ENCODE measurements around the gene RHEB.

The RHEB gene

GRCh38 chr7:151457534-151457933, 62.2 kb downstream of the RHEB start:
- in situ Hi-C loops (cut with HindIII; ENCODE audit: low pct_ligation_motif_present, low sequenced_read_pairs) = no loop called here
- TF ChIP-seq, protein P1, sequence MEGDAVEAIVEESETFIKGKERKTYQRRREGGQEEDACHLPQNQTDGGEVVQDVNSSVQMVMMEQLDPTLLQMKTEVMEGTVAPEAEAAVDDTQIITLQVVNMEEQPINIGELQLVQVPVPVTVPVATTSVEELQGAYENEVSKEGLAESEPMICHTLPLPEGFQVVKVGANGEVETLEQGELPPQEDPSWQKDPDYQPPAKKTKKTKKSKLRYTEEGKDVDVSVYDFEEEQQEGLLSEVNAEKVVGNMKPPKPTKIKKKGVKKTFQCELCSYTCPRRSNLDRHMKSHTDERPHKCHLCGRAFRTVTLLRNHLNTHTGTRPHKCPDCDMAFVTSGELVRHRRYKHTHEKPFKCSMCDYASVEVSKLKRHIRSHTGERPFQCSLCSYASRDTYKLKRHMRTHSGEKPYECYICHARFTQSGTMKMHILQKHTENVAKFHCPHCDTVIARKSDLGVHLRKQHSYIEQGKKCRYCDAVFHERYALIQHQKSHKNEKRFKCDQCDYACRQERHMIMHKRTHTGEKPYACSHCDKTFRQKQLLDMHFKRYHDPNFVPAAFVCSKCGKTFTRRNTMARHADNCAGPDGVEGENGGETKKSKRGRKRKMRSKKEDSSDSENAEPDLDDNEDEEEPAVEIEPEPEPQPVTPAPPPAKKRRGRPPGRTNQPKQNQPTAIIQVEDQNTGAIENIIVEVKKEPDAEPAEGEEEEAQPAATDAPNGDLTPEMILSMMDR (IDR thresholded peaks at IDR 0.05; ENCODE audit: low read depth, low read length, missing control alignments) = no peak

DNA sequence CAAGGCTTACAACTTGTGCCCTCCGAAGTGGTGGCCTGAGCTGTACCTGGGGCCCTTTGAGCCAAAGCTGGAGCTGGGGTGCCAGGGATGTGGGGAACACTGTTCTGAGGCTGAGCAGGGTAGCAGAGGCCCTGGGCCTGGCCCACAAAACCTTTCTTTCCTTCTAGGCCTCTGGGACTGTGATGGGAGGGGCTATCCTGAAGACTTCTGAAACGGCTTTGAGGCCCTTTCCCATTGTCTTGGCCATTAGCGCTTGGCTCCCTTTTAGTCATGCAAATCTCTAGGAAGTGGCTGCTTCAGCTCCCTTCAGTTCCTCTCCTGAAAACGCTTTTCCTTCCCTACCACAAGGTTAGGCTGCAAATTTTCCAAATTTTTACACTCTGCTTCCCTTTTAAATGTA, 62.9 kb downstream of the RHEB start:
- in situ Hi-C loops (cut with HindIII; ENCODE audit: low pct_ligation_motif_present, low sequenced_read_pairs) = no loop called here
- H3K27ac ChIP-seq = no peak overlapping the region
- TF ChIP-seq, protein P1 (IDR thresholded peaks at IDR 0.05; ENCODE audit: low read depth, low read length, missing control alignments) = no peak
- no peak for DNase-seq
- H3K27me3 ChIP-seq (replicated peaks) = no peaks in the 10 kb centered on the region
- no peak overlapping the region for H3K4me3 ChIP-seq (ENCODE audit: low read depth, low read length)
- H3K36me3 ChIP-seq (replicated peaks) = no peaks in the 10 kb centered on the region

More at GRCh38 chr7:151457534-151457933, 62.2 kb downstream of the RHEB start:
- Histone ChIP-seq H3K27ac (no peak overlapping the region), H3K4me3 (ENCODE audit: low read depth, low read length) (no peak overlapping the region), H3K36me3 (replicated peaks) (no peaks in the 10 kb centered on the region), H3K27me3 (replicated peaks) (no peaks in the 10 kb centered on the region)
- DNase-seq = no peak

GRCh38 chr7:151456276-151456675, 63.4 kb downstream of the RHEB start:
- no peaks in the 10 kb centered on the region for H3K36me3 ChIP-seq (replicated peaks)
- in situ Hi-C loops (cut with HindIII; ENCODE audit: low pct_ligation_motif_present, low sequenced_read_pairs) = no loop called here
- H3K4me3 ChIP-seq (ENCODE audit: low read depth, low read length) = no peak overlapping the region
- no peaks in the 10 kb centered on the region for H3K27me3 ChIP-seq (replicated peaks)
- TF ChIP-seq, protein P1 (IDR thresholded peaks at IDR 0.05; ENCODE audit: low read depth, low read length, missing control alignments) = no peak
- no peak for DNase-seq
- no peak overlapping the region for H3K27ac ChIP-seq

- TF ChIP-seq, protein P1 (IDR thresholded peaks at IDR 0.05; ENCODE audit: low read depth, low read length, missing control alignments) = no peak
- DNase-seq = no peak
- in situ Hi-C loops (cut with HindIII; ENCODE audit: low pct_ligation_motif_present, low sequenced_read_pairs) = no loop called here
- H3K27ac ChIP-seq = no peak overlapping the region
- H3K4me3 ChIP-seq (ENCODE audit: low read depth, low read length) = no peak overlapping the region
- H3K27me3 ChIP-seq (replicated peaks) = no peaks in the 10 kb centered on the region
- H3K36me3 ChIP-seq (replicated peaks) = no peaks in the 10 kb centered on the region
Measured at GRCh38 chr7:151455690-151456089, 64.0 kb downstream of the RHEB start.

- Histone ChIP-seq H3K36me3 (replicated peaks) (no peaks in the 10 kb centered on the region), H3K4me3 (ENCODE audit: low read depth, low read length) (no peak overlapping the region), H3K27me3 (replicated peaks) (no peaks in the 10 kb centered on the region), H3K27ac (no peak overlapping the region)
- no peak for DNase-seq
- in situ Hi-C loops (cut with HindIII; ENCODE audit: low pct_ligation_motif_present, low sequenced_read_pairs) = no loop called here
- TF ChIP-seq, protein P1 (IDR thresholded peaks at IDR 0.05; ENCODE audit: low read depth, low read length, missing control alignments) = no peak
Measured at GRCh38 chr7:151454932-151455530, 64.7 kb downstream of the RHEB start.

- Histone ChIP-seq H3K27ac (no peak overlapping the region), H3K4me3 (ENCODE audit: low read depth, low read length) (no peak overlapping the region), H3K27me3 (replicated peaks) (no peaks in the 10 kb centered on the region), H3K36me3 (replicated peaks) (no peaks in the 10 kb centered on the region)
- DNase-seq = no peak
- in situ Hi-C loops (cut with HindIII; ENCODE audit: low pct_ligation_motif_present, low sequenced_read_pairs) = no loop called here
- TF ChIP-seq, protein P1 (IDR thresholded peaks at IDR 0.05; ENCODE audit: low read depth, low read length, missing control alignments) = no peak
Measured at GRCh38 chr7:151454305-151454704, 65.4 kb downstream of the RHEB start.
